ENCODE results near the gene IQCF6.

GRCh38 chr3:51739110-51739509, 39.9 kb downstream of the IQCF6 start:
- TF ChIP-seq CTCF (optimal IDR thresholded peaks at IDR 0.05 in 1 of 3, IDR thresholded peaks at IDR 0.05 in 1 of 3, conservative IDR thresholded peaks at IDR 0.05 in 1 of 3; ENCODE audit: extremely low read depth in 1 of 3, insufficient read depth in 2 of 3, low read length in 3 of 3) = no peak
- TF ChIP-seq EZH2 (IDR thresholded peaks at IDR 0.05; ENCODE audit: low read length) = no peak

All from keratinocyte (primary cell).